CD4-positive, alpha-beta T cell (primary cell): Measurements from ENCODE around the gene CEP112. TPM values are rescaled to one million over a fixed set of nuclear protein-coding genes. Genes with fewer than 3 reads are reported as not detected.

Experiments used
- ATAC-seq: fragments of 200-7000 bp; cut with Tn5 transposase; one replicate; pipeline ENCODE4 v1.10.0; 2022; ENCODE audit warnings: mild to moderate bottlenecking; ENCODE audit not compliant: poor library complexity
- CTCF ChIA-PET: fragments of 350-600 bp; sonication (Branson Sonifier 250); formaldehyde crosslinking; loops from one replicate; lab custom pipeline; 2021; ENCODE audit warnings: antibody characterized with exemption, inconsistent platforms; lab: Charles Lee
- POLR2A ChIA-PET: fragments of 350-600 bp; sonication (Branson Sonifier 250); formaldehyde crosslinking; loops from one replicate; lab custom pipeline; 2021; ENCODE audit warnings: antibody characterized with exemption, inconsistent platforms; lab: Charles Lee
- DNase-seq, 14 experiments: peaks; one replicate each; pipeline ENCODE4 v3.0.0-alpha.2; 2013 to 2020; ENCODE audit warnings: mixed read lengths in 2 of 14
- H3K27ac ChIP-seq, 2 donors: one replicate each; pipeline versions ENCODE4 v1.5.1 to v1.7.0; 2013; ENCODE audit warnings: low read length in 2 of 2, low read depth in 1 of 2, mild to moderate bottlenecking in 1 of 2
- H3K27me3 ChIP-seq, 2 experiments: 1 replicate in 1 of 2; 2 replicates in 1 of 2; pipeline versions ENCODE4 v1.6.1 to v1.7.0; 2013; ENCODE audit warnings: low read length in 2 of 2, control low read depth in 1 of 2, mild to moderate bottlenecking in 1 of 2, moderate library complexity in 1 of 2; ENCODE audit not compliant: insufficient read depth in 2 of 2, control insufficient read depth in 1 of 2
- H3K36me3 ChIP-seq: one replicate; pipeline ENCODE4 v1.6.1; 2013; ENCODE audit warnings: low read length, control low read depth; ENCODE audit not compliant: insufficient read depth
- H3K4me1 ChIP-seq: one replicate; pipeline ENCODE4 v1.6.1; 2013; ENCODE audit warnings: low read length, control low read depth; ENCODE audit not compliant: insufficient read depth
- H3K4me3 ChIP-seq: one replicate; pipeline ENCODE4 v1.5.1; 2013; ENCODE audit warnings: mild to moderate bottlenecking, low read length, moderate library complexity
- H3K9me3 ChIP-seq, 2 experiments: 1 replicate in 1 of 2; 2 replicates in 1 of 2; pipeline versions ENCODE4 v1.6.1 to v1.7.0; 2013; ENCODE audit warnings: low read length in 2 of 2, mild to moderate bottlenecking in 2 of 2, control low read depth in 1 of 2, moderate library complexity in 1 of 2; ENCODE audit not compliant: control insufficient read depth in 1 of 2, insufficient read depth in 1 of 2
- H3K27ac Mint-ChIP-seq: one replicate; pipeline ENCODE4 v1.8.0; 2020; ENCODE audit warnings: mixed read lengths
- H3K27me3 Mint-ChIP-seq: one replicate; pipeline ENCODE4 v1.8.0; 2021; ENCODE audit warnings: mixed read lengths
- H3K36me3 Mint-ChIP-seq: one replicate; pipeline ENCODE4 v1.8.0; 2021; ENCODE audit warnings: low read depth, mixed read lengths
- H3K4me1 Mint-ChIP-seq: one replicate; pipeline ENCODE4 v1.8.0; 2021; ENCODE audit warnings: low read depth, mixed read lengths
- H3K4me3 Mint-ChIP-seq: one replicate; pipeline ENCODE4 v1.8.0; 2020; ENCODE audit warnings: mild to moderate bottlenecking, mixed read lengths
- H3K9me3 Mint-ChIP-seq: one replicate; pipeline ENCODE4 v1.8.0; 2020; ENCODE audit warnings: mixed read lengths
- CTCF ChIP-seq: fragments of 200-600 bp; IDR thresholded peaks from one replicate; pipeline ENCODE4 v1.8.0; 2022; ENCODE audit warnings: antibody characterized with exemption, mild to moderate bottlenecking
- intact Hi-C, 2 experiments: fragments of 100-400 bp; cut with DNase I in 1 of 2; cut with micrococcal nuclease in 1 of 2; formaldehyde crosslinking; loops; one replicate each; pipeline versions ENCODE4 v1.15.1 to v1.9.0; 2023 to 2025; cut with DNase I, micrococcal nuclease
- total RNA-seq, 174 experiments: library from RNA in 2 of 174; stranded (reverse) in 2 of 174; gene quantifications; one replicate each; pipeline ENCODE4 v1.2.3 and lab custom pipeline; 2021 to 2026

Gene CEP112
- total RNA-seq, 2 experiments from 2014 or later: 1.6 to 2.2 TPM

GRCh38 chr17:65750631-65751115, 441.3 kb downstream of the CEP112 start:
- ATAC-seq (peak; percentile 89), DNase-seq (peak; percentile 40 to 84 (median 56))
- no peak for TF ChIP-seq CTCF
- Histone ChIP-seq H3K9me3 (no peaks in the 10 kb centered on the region), H3K27me3 (no peaks in the 10 kb centered on the region), H3K4me3 (no peak overlapping the region), H3K4me1 (peaks cover 9% of the 10 kb centered on the region), H3K36me3 (no peaks in the 10 kb centered on the region), H3K27ac (no peak overlapping the region)
- Mint-ChIP-seq H3K27ac (peak overlapping the region; percentile 4), H3K9me3 (no peaks in the 10 kb centered on the region), H3K27me3 (no peaks in the 10 kb centered on the region), H3K4me1 (peaks cover 34% of the 10 kb centered on the region), H3K4me3 (peak overlapping the region; percentile 26), H3K36me3 (no peaks in the 10 kb centered on the region)
- ChIA-PET CTCF (no interaction called here), POLR2A (interaction anchor here (0.9 to 1.8 kb wide), 3 partner anchors 9 to 22 kb away, joined by 3 to 10 read pairs (median 9); no protein-coding TSS in a partner anchor)
- intact Hi-C loops: loop anchor here in 1 of 2 experiments (10.0 kb wide), 1 partner anchor 196 kb away; no protein-coding TSS in a partner anchor

GRCh38 chr17:65750166-65750565, 441.8 kb downstream of the CEP112 start:
- POLR2A ChIA-PET: interaction anchor here (0.9 to 1.8 kb wide), 3 partner anchors 8 to 22 kb away, joined by 3 to 10 read pairs (median 9); no protein-coding TSS in a partner anchor

GRCh38 chr17:65749479-65749878, 442.5 kb downstream of the CEP112 start:
- Histone ChIP-seq H3K36me3 (no peaks in the 10 kb centered on the region), H3K4me3 (no peak overlapping the region), H3K27me3 (no peaks in the 10 kb centered on the region), H3K4me1 (peaks cover 9% of the 10 kb centered on the region), H3K27ac (no peak overlapping the region), H3K9me3 (no peaks in the 10 kb centered on the region)
- ChIA-PET CTCF (no interaction called here), POLR2A (no interaction called here)
- no peak for TF ChIP-seq CTCF
- H3K4me3 Mint-ChIP-seq: no peak overlapping the region
- no peak for ATAC-seq
- no peak overlapping the region for H3K27ac Mint-ChIP-seq
- DNase-seq: no peak
- intact Hi-C loops: no loop called here
- no peaks in the 10 kb centered on the region for H3K27me3 Mint-ChIP-seq
- H3K36me3 Mint-ChIP-seq: no peaks in the 10 kb centered on the region
- no peaks in the 10 kb centered on the region for H3K9me3 Mint-ChIP-seq
- peaks cover 34% of the 10 kb centered on the region for H3K4me1 Mint-ChIP-seq

More at GRCh38 chr17:65750166-65750565, 441.8 kb downstream of the CEP112 start:
- H3K4me1 ChIP-seq: peaks cover 9% of the 10 kb centered on the region
- H3K9me3 ChIP-seq: no peaks in the 10 kb centered on the region
- H3K27ac Mint-ChIP-seq: no peak overlapping the region
- TF ChIP-seq CTCF: no peak
- intact Hi-C loops: loop anchor here in 1 of 2 experiments (10.0 kb wide), 1 partner anchor 195 kb away; no protein-coding TSS in a partner anchor
- no peaks in the 10 kb centered on the region for H3K27me3 ChIP-seq
- no peaks in the 10 kb centered on the region for H3K36me3 Mint-ChIP-seq
- peak; percentile 43 for ATAC-seq
- H3K27ac ChIP-seq: no peak overlapping the region
- no peaks in the 10 kb centered on the region for H3K27me3 Mint-ChIP-seq
- no peak overlapping the region for H3K4me3 ChIP-seq
- no peak overlapping the region for H3K4me3 Mint-ChIP-seq
- no peak for DNase-seq
- no peaks in the 10 kb centered on the region for H3K9me3 Mint-ChIP-seq
- CTCF ChIA-PET: no interaction called here
- H3K36me3 ChIP-seq: no peaks in the 10 kb centered on the region
- peaks cover 34% of the 10 kb centered on the region for H3K4me1 Mint-ChIP-seq
